ENCODE measurements around the gene TAS2R60. TPM values are rescaled to one million over a fixed set of nuclear protein-coding genes. Genes with fewer than 3 reads are reported as not detected.

Gene TAS2R60
- total and polyA plus RNA-seq, 2 experiments from 2014 or later: 0.37 to 4.0 TPM

- TF ChIP-seq ZNF462 (CRISPR knock-in tag; IDR thresholded peaks at IDR 0.05) (no peak), STAT1 (IDR thresholded peaks at IDR 0.05; ENCODE audit: unreplicated experiment) (no peak)
Measured at GRCh38 chr7:143479055-143479766, 36.0 kb downstream of the TAS2R60 start (continued).

- ATAC-seq (no peak), DNase-seq (ENCODE audit: low spot score) (no peak)
- no peaks in the 10 kb centered on the region for H3K79me2 ChIP-seq (replicated peaks; ENCODE audit: insufficient read depth)
- H3K4me3 Mint-ChIP-seq: no peak overlapping the region
- H3K27ac Mint-ChIP-seq: no peak overlapping the region
- H3K4me3 ChIP-seq: no peak overlapping the region
- no peaks in the 10 kb centered on the region; the same call in 2 of the 3 replicates for H3K4me1 Mint-ChIP-seq
- H3K27me3 Mint-ChIP-seq (ENCODE audit: insufficient read depth, low read depth, poor library complexity): peaks cover 2% of the 10 kb centered on the region
- H3K36me3 ChIP-seq (ENCODE audit: insufficient read depth): no peaks in the 10 kb centered on the region
- no peak overlapping the region for H3K4me2 ChIP-seq
- 0 out of 2 replicates have a peak, but pooled peaks cover 2% of the 10 kb centered on the region for H4K20me1 ChIP-seq (replicated peaks; ENCODE audit: insufficient read depth)
- no peak for TF ChIP-seq ETS1 (IDR thresholded peaks at IDR 0.05)
- TF ChIP-seq NANOG (IDR thresholded peaks at IDR 0.05; ENCODE audit: borderline replicate concordance): no peak
- no peak for TF ChIP-seq POLR2AphosphoS5 (IDR thresholded peaks at IDR 0.05; ENCODE audit: low read depth)
- no peak for TF ChIP-seq EZH2 (IDR thresholded peaks at IDR 0.05; ENCODE audit: low read depth, unreplicated experiment)
- no peak for TF ChIP-seq STAT1 (IDR thresholded peaks at IDR 0.05; ENCODE audit: unreplicated experiment)
- TF ChIP-seq ZNF331 (CRISPR knock-in tag; IDR thresholded peaks at IDR 0.05; ENCODE audit: low read depth): no peak
- no peak for TF ChIP-seq CREB1 (CRISPR knock-in tag; IDR thresholded peaks at IDR 0.05; ENCODE audit: low read depth)
- H3F3A ChIP-seq (replicated peaks; ENCODE audit: low read depth): no peaks in the 10 kb centered on the region
- no peak overlapping the region for H3K27ac ChIP-seq (ENCODE audit: low read depth)
- no peaks in the 10 kb centered on the region for H3K9me2 ChIP-seq (ENCODE audit: insufficient read depth)
- H3K4me1 ChIP-seq (ENCODE audit: insufficient read depth): no peaks in the 10 kb centered on the region
- no peaks in the 10 kb centered on the region for H3K9me3 Mint-ChIP-seq
- no peaks in the 10 kb centered on the region for H3K27me3 ChIP-seq (ENCODE audit: insufficient read depth)
- no peaks in the 10 kb centered on the region for H3K36me3 Mint-ChIP-seq (ENCODE audit: low read depth)
- H2AFZ ChIP-seq: no peak overlapping the region
Measured at GRCh38 chr7:143480501-143480900, 37.2 kb downstream of the TAS2R60 start.
